GM21447 (cell line): ENCODE data around the gene CFC1B.
"Not testable (repeated sequence)": the region's sequence is repeated elsewhere in the genome, so short reads cannot be mapped to it uniquely, and the experiment has no call there.

Experiments used
- ATAC-seq: cut with Tn5 transposase; IDR thresholded peaks from one replicate; pipeline ENCODE4 v1.9.1; 2021; ENCODE audit not compliant: unreplicated experiment

CFC1B gene

GRCh38 chr2:130556441-130556840 is 35.4 kb downstream of the CFC1B start:
- not testable (repeated sequence) for ATAC-seq

GRCh38 chr2:130566165-130566564 is 45.1 kb downstream of the CFC1B start:
- ATAC-seq, result not testable (repeated sequence)

GRCh38 chr2:130571929-130572328 is 50.9 kb downstream of the CFC1B start:
- ATAC-seq, result not testable (repeated sequence)

- ATAC-seq, result not testable (repeated sequence)
Measured at GRCh38 chr2:130574230-130574629, 53.2 kb downstream of the CFC1B start.

- ATAC-seq, result not testable (repeated sequence)
Measured at GRCh38 chr2:130576209-130576784, 55.3 kb downstream of the CFC1B start.

- ATAC-seq, result not testable (repeated sequence)
Measured at GRCh38 chr2:130577559-130577958, 56.5 kb downstream of the CFC1B start.
